ENCODE results near the gene LRCH1. TPM values are rescaled to one million over a fixed set of nuclear protein-coding genes. Genes with fewer than 3 reads are reported as not detected.

LRCH1 gene
- polyA plus RNA-seq, 1 of the 3 experiments (the other 2 are of a cell fraction), result 5.5 TPM

DNA sequence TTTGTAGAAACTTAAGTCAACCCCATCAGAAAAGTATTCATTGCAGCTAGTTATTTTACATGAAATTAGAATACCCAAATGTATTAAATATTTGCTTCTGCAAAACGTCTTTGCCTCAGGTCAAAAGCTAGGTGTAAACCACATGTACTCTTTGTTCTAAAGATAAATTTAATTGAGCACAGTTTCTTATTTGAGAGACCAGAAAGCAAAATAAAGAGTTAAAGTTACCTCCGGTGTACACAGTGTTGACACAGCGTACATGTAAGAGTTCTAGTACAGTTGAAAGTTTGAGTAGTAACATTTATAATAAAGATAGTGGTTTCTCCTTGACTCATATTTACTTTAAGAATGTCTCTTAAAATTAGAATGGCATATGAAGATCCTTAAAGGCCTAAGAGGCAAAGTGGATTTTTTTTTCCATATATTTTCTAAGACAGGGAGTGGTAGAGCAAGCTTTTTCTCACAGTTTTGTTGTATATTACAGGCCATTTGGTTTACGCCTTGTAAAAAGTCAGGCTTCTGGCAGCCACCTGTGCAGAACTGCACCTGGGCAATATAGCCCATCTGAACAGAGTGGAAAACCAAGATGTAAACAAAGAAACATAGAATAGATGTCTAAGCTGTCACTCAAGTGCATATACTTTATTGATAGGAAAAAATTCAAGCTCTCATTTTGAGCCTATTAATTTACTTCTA, 2.9 kb downstream of the LRCH1 start:
- CTCF ChIA-PET, result interaction anchor here (0.5 to 1.5 kb wide), 5 partner anchors 22 to 499 kb away, joined by 3 to 6 read pairs (median 3); no protein-coding TSS in a partner anchor
- H3K4me3 ChIP-seq (ENCODE audit: low read depth in 2 of 2, low read length in 1 of 2), result peak overlapping the region in 1 of 2 experiments; percentile 85; a peak in 1 of 4 replicates
- H2AFZ ChIP-seq (ENCODE audit: low read depth), result no peak overlapping the region
- peaks cover 13 to 19% of the 10 kb centered on the region in 2 experiments for H3K4me1 ChIP-seq (ENCODE audit: control insufficient read depth in 1 of 2, insufficient read depth in 2 of 2, low read depth in 1 of 2, low read length in 1 of 2)
- WGBS (ENCODE audit: low lambda C conversion rate), result 89% methylated on average over 4 of the region's 4 CpGs
- no peak for TF ChIP-seq TEAD4 (IDR thresholded peaks at IDR 0.05; ENCODE audit: borderline replicate concordance, insufficient read depth)
- TF ChIP-seq, protein P1, sequence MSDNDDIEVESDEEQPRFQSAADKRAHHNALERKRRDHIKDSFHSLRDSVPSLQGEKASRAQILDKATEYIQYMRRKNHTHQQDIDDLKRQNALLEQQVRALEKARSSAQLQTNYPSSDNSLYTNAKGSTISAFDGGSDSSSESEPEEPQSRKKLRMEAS (IDR thresholded peaks at IDR 0.05; ENCODE audit: low read depth), result no peak
- TF ChIP-seq, protein P2, sequence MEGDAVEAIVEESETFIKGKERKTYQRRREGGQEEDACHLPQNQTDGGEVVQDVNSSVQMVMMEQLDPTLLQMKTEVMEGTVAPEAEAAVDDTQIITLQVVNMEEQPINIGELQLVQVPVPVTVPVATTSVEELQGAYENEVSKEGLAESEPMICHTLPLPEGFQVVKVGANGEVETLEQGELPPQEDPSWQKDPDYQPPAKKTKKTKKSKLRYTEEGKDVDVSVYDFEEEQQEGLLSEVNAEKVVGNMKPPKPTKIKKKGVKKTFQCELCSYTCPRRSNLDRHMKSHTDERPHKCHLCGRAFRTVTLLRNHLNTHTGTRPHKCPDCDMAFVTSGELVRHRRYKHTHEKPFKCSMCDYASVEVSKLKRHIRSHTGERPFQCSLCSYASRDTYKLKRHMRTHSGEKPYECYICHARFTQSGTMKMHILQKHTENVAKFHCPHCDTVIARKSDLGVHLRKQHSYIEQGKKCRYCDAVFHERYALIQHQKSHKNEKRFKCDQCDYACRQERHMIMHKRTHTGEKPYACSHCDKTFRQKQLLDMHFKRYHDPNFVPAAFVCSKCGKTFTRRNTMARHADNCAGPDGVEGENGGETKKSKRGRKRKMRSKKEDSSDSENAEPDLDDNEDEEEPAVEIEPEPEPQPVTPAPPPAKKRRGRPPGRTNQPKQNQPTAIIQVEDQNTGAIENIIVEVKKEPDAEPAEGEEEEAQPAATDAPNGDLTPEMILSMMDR (IDR thresholded peaks at IDR 0.05), result no peak
- TF ChIP-seq, protein P3, sequence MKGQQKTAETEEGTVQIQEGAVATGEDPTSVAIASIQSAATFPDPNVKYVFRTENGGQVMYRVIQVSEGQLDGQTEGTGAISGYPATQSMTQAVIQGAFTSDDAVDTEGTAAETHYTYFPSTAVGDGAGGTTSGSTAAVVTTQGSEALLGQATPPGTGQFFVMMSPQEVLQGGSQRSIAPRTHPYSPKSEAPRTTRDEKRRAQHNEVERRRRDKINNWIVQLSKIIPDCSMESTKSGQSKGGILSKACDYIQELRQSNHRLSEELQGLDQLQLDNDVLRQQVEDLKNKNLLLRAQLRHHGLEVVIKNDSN (IDR thresholded peaks at IDR 0.05; ENCODE audit: borderline replicate concordance, low read depth), result no peak
- TF ChIP-seq TCF12 (IDR thresholded peaks at IDR 0.05), result no peak
- TF ChIP-seq EP300 (IDR thresholded peaks at IDR 0.05; ENCODE audit: borderline replicate concordance in 1 of 2, low read depth in 1 of 2, low read length in 1 of 2), result no peak
- TF ChIP-seq, protein P4, sequence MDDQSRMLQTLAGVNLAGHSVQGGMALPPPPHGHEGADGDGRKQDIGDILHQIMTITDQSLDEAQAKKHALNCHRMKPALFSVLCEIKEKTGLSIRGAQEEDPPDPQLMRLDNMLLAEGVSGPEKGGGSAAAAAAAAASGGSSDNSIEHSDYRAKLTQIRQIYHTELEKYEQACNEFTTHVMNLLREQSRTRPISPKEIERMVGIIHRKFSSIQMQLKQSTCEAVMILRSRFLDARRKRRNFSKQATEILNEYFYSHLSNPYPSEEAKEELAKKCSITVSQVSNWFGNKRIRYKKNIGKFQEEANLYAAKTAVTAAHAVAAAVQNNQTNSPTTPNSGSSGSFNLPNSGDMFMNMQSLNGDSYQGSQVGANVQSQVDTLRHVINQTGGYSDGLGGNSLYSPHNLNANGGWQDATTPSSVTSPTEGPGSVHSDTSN (IDR thresholded peaks at IDR 0.05), result no peak
- no peak for TF ChIP-seq TAF1 (IDR thresholded peaks at IDR 0.05; ENCODE audit: borderline replicate concordance, low read depth, low read length)
- no peak for TF ChIP-seq MXI1 (IDR thresholded peaks at IDR 0.05; ENCODE audit: low read depth, low read length)
- TF ChIP-seq ELF1 (IDR thresholded peaks at IDR 0.05), result no peak
- TF ChIP-seq, protein P5, sequence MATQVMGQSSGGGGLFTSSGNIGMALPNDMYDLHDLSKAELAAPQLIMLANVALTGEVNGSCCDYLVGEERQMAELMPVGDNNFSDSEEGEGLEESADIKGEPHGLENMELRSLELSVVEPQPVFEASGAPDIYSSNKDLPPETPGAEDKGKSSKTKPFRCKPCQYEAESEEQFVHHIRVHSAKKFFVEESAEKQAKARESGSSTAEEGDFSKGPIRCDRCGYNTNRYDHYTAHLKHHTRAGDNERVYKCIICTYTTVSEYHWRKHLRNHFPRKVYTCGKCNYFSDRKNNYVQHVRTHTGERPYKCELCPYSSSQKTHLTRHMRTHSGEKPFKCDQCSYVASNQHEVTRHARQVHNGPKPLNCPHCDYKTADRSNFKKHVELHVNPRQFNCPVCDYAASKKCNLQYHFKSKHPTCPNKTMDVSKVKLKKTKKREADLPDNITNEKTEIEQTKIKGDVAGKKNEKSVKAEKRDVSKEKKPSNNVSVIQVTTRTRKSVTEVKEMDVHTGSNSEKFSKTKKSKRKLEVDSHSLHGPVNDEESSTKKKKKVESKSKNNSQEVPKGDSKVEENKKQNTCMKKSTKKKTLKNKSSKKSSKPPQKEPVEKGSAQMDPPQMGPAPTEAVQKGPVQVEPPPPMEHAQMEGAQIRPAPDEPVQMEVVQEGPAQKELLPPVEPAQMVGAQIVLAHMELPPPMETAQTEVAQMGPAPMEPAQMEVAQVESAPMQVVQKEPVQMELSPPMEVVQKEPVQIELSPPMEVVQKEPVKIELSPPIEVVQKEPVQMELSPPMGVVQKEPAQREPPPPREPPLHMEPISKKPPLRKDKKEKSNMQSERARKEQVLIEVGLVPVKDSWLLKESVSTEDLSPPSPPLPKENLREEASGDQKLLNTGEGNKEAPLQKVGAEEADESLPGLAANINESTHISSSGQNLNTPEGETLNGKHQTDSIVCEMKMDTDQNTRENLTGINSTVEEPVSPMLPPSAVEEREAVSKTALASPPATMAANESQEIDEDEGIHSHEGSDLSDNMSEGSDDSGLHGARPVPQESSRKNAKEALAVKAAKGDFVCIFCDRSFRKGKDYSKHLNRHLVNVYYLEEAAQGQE (IDR thresholded peaks at IDR 0.05; ENCODE audit: low read depth, low read length), result no peak
- no peak for TF ChIP-seq FOXM1 (IDR thresholded peaks at IDR 0.05; ENCODE audit: low read depth)
- TF ChIP-seq FOSL2 (IDR thresholded peaks at IDR 0.05; ENCODE audit: borderline replicate concordance, low read depth), result no peak
- TF ChIP-seq SIN3A (IDR thresholded peaks at IDR 0.05; ENCODE audit: borderline replicate concordance, low read depth, low read length), result no peak
- no peak for TF ChIP-seq POLR2AphosphoS5 (IDR thresholded peaks at IDR 0.05; ENCODE audit: low read depth, low read length)
- no peak for TF ChIP-seq RFX5 (IDR thresholded peaks at IDR 0.05; ENCODE audit: low read length)
- no peak for TF ChIP-seq NRF1 (IDR thresholded peaks at IDR 0.05; ENCODE audit: low read depth, low read length)
- TF ChIP-seq, protein P6, sequence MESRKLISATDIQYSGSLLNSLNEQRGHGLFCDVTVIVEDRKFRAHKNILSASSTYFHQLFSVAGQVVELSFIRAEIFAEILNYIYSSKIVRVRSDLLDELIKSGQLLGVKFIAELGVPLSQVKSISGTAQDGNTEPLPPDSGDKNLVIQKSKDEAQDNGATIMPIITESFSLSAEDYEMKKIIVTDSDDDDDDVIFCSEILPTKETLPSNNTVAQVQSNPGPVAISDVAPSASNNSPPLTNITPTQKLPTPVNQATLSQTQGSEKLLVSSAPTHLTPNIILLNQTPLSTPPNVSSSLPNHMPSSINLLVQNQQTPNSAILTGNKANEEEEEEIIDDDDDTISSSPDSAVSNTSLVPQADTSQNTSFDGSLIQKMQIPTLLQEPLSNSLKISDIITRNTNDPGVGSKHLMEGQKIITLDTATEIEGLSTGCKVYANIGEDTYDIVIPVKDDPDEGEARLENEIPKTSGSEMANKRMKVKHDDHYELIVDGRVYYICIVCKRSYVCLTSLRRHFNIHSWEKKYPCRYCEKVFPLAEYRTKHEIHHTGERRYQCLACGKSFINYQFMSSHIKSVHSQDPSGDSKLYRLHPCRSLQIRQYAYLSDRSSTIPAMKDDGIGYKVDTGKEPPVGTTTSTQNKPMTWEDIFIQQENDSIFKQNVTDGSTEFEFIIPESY (IDR thresholded peaks at IDR 0.05; ENCODE audit: borderline replicate concordance, low read depth), result no peak
- H4K20me1 ChIP-seq (ENCODE audit: insufficient read depth), result peaks cover 49% of the 10 kb centered on the region
- POLR2A ChIA-PET, result no interaction called here
- H3K79me2 ChIP-seq (ENCODE audit: insufficient read depth), result peaks cover 84% of the 10 kb centered on the region
- no peaks in the 10 kb centered on the region for H3K36me3 ChIP-seq (replicated peaks in 1 of 2; ENCODE audit: control insufficient read depth in 1 of 2, insufficient read depth in 2 of 2, low read length in 1 of 2)
- peak overlapping the region; percentile 98 for H3K4me2 ChIP-seq
- no peaks in the 10 kb centered on the region for H3K27me3 ChIP-seq (ENCODE audit: insufficient read depth)
- no peak overlapping the region for H3K9ac ChIP-seq
- H3K9me2 ChIP-seq, result no peaks in the 10 kb centered on the region
- H3K9me3 ChIP-seq, result no peaks in the 10 kb centered on the region
- peaks cover 24% of the 10 kb centered on the region for H3F3A ChIP-seq (replicated peaks; ENCODE audit: insufficient read depth)
- no peak for DNase-seq
- H3K27ac ChIP-seq (ENCODE audit: low read depth in 2 of 2, low read length in 1 of 2), result peak overlapping the region in 1 of 2 experiments; percentile 91; a peak in 1 of 4 replicates

Measured in SK-N-SH (cell line).